HepG2 (cell line): ENCODE data around the gene CLEC16A.

ENCODE experiments used
- CTCF ChIP-seq: sonication (generic); formaldehyde crosslinking; IDR thresholded peaks from 2 replicates; pipeline ENCODE4 v1.5.0; 2020; ENCODE audit warnings: mild to moderate bottlenecking, missing genetic modification reagents, moderate library complexity
- SIN3A ChIP-seq: IDR thresholded peaks from 2 replicates; pipeline ENCODE4 v1.6.1; 2011; ENCODE audit warnings: low read depth, mild to moderate bottlenecking, control low read depth, low read length, borderline replicate concordance
- TFDP1 ChIP-seq: IDR thresholded peaks from 2 replicates; pipeline ENCODE4 v1.6.1; 2016; ENCODE audit warnings: missing compliant biosample characterization, missing genetic modification reagents, borderline replicate concordance

DNA sequence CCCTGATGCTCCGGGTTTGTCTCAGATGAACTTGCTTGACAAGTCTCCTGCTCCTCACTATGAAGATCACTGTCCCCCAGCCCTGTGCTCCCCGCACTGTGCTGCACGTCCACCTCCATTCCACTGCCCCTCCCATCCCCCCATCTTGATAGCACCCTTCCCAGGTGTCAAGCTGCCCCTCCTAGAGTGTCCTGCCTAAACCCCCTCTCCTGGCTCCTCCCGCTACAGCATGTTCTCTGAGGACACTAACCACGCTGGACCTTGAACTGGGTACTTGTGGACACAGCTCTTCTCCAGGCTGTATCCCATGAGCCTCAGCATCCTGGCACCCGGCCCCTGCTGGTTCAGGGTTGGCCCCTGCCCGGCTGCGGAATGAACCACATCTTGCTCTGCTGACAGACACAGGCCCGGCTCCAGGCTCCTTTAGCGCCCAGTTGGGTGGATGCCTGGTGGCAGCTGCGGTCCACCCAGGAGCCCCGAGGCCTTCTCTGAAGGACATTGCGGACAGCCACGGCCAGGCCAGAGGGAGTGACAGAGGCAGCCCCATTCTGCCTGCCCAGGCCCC is 20.6 kb upstream of the CLEC16A start:
- TF ChIP-seq TFDP1 (CRISPR knock-in tag) (peak; percentile 61; the same call in 1 of the 2 replicates), CTCF (CRISPR knock-in tag) (peak; percentile 46), SIN3A (peak; percentile 65; the same call in 1 of the 2 replicates)
